COLO668 (cell line): Measurements from ENCODE around the gene PRICKLE3.
A peak's percentile ranks its signal among the peaks of the same experiment; 100 is the strongest.

Experiments
- DNase-seq: peaks from one replicate; lab custom pipeline; 2025; ENCODE audit not compliant: unreplicated experiment; lab: John Stamatoyannopoulos, UW

Gene PRICKLE3

GRCh38 chrX:49186125-49187027, at the start of gene PRICKLE3:
Gene PRICKLE3, minus strand, starts transcription at chrX:49186373. Its CDS starts 76 bp downstream, at chrX:49186297.
- peak; percentile 91 for DNase-seq

- no peak for DNase-seq
These were observed 47.8 kb upstream of the PRICKLE3 start for GRCh38 chrX:49233887-49234555.

- no peak for DNase-seq
These were observed 47.0 kb upstream of the PRICKLE3 start, which contains the start of gene CACNA1F for GRCh38 chrX:49233176-49233575. Gene CACNA1F, minus strand, starts transcription at chrX:49233340. Its CDS starts 31 bp downstream, at chrX:49233309.

- no peak for DNase-seq
These were observed 46.4 kb upstream of the PRICKLE3 start for GRCh38 chrX:49232525-49232924.

DNA sequence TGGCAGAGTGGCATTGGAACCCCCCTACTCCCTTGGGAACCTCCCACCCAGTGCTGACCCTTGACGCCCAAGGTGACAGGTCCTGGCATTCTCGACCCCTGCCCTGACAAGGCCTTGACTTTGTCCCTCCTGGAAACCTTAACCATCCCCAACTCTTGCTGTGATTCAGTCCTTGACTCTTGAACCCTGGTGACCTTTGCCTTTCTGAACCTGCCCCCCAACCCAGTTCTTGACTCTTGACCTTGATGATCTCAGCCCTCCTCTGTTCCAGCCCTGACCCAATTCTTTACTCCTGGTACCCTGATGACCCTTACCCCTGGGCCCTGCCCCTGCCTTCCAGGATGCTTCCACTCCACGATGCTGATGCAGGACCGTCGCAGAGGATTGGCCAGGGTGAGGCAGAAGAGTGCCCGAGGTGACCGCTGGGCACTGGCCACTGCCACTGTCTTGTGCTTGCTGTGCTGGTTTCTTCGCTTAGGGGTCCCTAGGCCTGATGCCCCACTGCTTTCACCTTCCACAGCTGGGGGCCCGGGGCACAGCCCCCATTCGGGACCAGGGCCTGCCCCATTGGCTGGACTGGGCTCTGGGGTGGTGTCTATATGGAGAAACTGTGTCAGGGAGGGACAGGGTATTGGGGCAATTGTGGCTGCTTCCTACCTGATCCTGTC, 45.3 kb upstream of the PRICKLE3 start:
- DNase-seq, result no peak

GRCh38 chrX:49230500-49231232, 44.5 kb upstream of the PRICKLE3 start:
- DNase-seq, result peak; percentile 67

- DNase-seq, result no peak
These were observed 42.0 kb upstream of the PRICKLE3 start for GRCh38 chrX:49228185-49228584.

DNA sequence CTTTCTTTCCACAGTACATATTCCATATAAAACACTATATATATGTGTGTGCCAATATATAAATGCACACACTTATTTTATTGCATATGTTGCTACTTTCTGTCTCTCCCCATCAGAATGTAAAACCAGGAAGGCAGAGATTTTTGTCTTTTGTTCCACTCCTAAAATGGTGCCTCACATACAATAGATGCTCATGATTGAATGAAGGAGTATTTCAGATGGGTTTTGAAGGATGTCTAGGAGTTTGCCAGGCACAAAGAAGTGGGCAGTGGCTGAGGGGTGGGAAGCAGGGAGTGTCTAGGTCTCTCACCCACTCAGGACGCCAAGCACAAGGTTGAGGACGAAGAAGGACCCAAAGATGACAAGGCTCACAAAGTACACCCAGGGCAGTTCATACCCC, 41.6 kb upstream of the PRICKLE3 start:
- no peak for DNase-seq

DNA sequence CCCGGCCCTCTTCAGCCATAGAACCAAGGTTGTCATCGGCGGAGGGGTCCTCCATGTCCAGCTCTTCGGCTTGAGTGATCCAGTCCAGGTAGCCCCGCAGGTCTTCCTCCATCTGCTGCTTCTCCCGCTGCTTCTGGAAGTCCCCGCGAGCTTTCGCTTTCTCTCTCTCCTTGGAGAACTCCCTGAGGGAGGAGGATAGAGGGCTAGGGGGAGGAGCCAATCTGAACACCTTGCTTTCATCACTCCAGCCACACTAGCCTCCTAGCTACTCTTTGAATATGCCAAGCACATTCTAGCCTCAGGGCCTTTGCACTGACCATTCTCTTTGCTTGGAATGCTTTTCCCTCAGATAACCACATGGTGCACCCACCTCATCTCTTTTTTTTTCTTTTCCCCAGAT, 40.8 kb upstream of the PRICKLE3 start:
- no peak for DNase-seq

- no peak for DNase-seq
These were observed 39.7 kb upstream of the PRICKLE3 start for GRCh38 chrX:49225858-49226257.

GRCh38 chrX:49221868-49222267, 35.7 kb upstream of the PRICKLE3 start:
- no peak for DNase-seq

DNA sequence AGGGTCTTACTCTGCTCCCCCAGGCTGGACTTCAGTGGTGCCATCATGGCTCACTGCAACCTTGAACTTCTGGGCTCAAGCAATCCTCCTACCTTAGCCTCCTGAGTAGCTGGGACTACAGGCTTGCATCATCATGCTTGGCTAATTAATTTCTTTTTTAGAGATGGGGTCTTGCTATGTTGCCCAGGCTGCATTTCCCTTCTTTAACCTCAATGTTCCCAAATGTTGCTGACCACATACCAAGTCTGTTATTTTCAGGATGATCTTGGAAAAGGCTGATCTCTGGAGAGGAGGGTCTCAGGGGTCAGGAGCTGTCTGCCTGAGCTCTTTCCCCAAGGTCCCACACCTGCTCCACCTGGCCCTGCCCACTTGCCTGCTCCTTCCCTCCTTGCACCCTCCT, 33.9 kb upstream of the PRICKLE3 start:
- no peak for DNase-seq

DNA sequence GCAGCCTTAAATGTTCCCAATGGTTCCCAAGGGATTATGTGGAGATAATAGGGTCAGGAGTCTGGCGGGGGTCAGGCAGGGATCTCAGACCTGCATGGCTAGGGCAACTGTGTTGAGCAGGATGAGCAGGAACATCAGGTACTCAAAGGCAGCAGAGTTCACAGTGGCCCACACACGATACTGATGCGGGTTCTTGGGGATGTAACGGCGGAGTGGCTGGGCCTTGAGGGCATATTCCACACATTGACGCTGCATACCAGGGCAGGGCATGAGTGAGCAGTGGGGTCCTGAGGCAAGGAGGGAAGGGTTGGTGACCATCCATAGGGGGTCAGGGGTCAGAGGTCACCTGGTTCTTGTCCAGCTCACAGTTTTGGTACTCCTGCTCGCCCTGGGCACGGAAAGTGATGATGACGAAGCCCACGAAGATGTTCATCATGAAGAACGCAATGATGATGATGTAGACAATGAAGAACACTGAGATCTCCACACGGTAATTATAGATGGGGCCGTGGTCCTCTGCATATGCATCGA, 28.9 kb upstream of the PRICKLE3 start:
- DNase-seq, result no peak

DNA sequence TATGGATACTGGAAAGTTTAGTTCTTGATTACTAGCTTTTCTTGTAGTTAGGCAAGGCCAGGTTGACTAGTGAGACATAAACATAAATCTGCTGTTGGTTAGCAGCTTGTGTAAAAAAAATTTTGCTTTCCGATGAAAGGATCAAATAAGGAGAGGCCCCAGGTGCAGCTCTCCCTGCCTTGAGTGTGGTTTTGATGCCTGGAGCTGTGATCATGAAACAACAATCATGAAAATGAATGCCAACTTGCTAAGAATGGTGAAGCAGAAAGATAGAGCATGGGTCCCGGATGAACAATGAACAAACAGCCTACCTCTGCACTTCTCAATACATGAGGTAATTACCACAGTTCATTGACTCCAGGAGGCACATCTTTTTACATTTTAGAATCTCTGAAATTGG, 28.2 kb upstream of the PRICKLE3 start:
- no peak for DNase-seq

- DNase-seq, result no peak
These were observed 26.7 kb upstream of the PRICKLE3 start for GRCh38 chrX:49212861-49213260.

- no peak for DNase-seq
These were observed 26.0 kb upstream of the PRICKLE3 start for GRCh38 chrX:49212209-49212608.

GRCh38 chrX:49211074-49211473, 24.9 kb upstream of the PRICKLE3 start:
- no peak for DNase-seq

- no peak for DNase-seq
These were observed 24.2 kb upstream of the PRICKLE3 start for GRCh38 chrX:49210406-49210805.

DNA sequence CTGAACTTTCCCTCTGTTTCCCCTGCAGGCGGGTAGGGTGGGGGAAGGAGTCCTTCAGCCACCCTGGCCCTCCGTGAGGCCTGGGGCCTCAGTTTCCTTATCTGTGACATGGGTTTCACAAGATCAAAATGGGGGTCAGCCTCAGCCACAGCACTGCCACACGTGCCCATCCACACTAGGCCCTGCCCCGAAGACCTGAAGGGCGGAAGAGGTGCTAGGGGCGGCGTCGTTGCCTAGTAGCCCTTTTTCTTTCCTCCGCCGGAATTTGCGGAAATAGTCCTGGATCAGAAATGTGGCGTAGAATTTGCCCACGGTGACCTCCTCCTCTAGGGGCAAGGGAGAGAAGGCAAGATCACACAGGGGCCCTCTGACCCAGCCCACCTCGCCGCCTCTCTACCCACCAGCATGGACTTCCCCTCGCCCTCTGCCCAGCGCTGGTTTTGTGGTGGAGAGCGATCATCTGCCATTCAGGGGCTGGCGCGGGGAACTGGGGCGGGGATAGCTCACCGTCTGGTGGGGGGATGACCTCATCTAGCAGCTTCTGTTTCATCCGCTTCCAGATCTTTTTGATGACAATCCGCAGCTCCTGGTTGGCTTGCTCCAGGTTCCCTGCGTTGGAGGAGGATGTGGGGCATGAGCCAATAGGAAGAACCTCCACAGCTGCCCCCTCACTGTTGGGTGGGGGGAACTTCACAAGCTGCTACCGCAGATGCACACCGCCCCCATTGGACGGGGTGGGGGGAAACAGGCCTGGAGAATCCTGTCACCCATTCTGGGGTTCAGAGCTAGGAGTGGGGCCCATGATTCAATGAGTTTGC, 23.5 kb upstream of the PRICKLE3 start:
- peak; percentile 16 for DNase-seq

- no peak for DNase-seq
These were observed 22.2 kb upstream of the PRICKLE3 start for GRCh38 chrX:49208399-49208798.
